HepG2 (cell line): ENCODE measurements around the gene TBL3. TPM values are rescaled to one million over a fixed set of nuclear protein-coding genes. Genes with fewer than 3 reads are reported as not detected.

ENCODE experiments used
- ATF1 ChIP-seq: IDR thresholded peaks from 2 replicates; pipeline ENCODE4 v1.6.1; 2016; ENCODE audit warnings: mild to moderate bottlenecking, control low read depth
- FOXP1 ChIP-seq, 2 experiments: fragments of 450-650 bp in 1 of 2; IDR thresholded peaks; 2 replicates each; pipeline ENCODE4 v1.6.1; 2017 to 2018; ENCODE audit warnings: antibody characterized with exemption in 1 of 2
- GZF1 ChIP-seq: sonication (generic); formaldehyde crosslinking; IDR thresholded peaks from 2 replicates; pipeline ENCODE4 v1.5.1; 2020; ENCODE audit warnings: mild to moderate bottlenecking, missing genetic modification reagents
- HMGA1 ChIP-seq: sonication (generic); formaldehyde crosslinking; conservative IDR thresholded peaks from 2 replicates; pipeline ENCODE4 v1.4.0; 2020; ENCODE audit warnings: missing genetic modification reagents
- IRF1 ChIP-seq: sonication (generic); formaldehyde crosslinking; IDR thresholded peaks from 2 replicates; pipeline ENCODE4 v1.4.0; 2020; ENCODE audit warnings: low read depth, mild to moderate bottlenecking, missing genetic modification reagents
- KLF15 ChIP-seq: sonication (generic); formaldehyde crosslinking; IDR thresholded peaks from 2 replicates; pipeline ENCODE4 v1.8.1; 2023; ENCODE audit warnings: borderline replicate concordance, mild to moderate bottlenecking, inconsistent platforms, missing genetic modification reagents, mixed read lengths
- MAFF ChIP-seq: IDR thresholded peaks from 2 replicates; pipeline ENCODE4 v1.6.1; 2011; ENCODE audit warnings: low read depth, low read length, improper control_type of control experiment
- MED8 ChIP-seq: sonication (generic); formaldehyde crosslinking; IDR thresholded peaks from 2 replicates; pipeline ENCODE4 v1.8.1; 2023; ENCODE audit warnings: mild to moderate bottlenecking, missing genetic modification reagents; ENCODE audit not compliant: insufficient replicate concordance
- NR2C2 ChIP-seq: sonication (generic); formaldehyde crosslinking; IDR thresholded peaks from 2 replicates; pipeline ENCODE4 v1.4.0; 2020; ENCODE audit warnings: missing genetic modification reagents, mild to moderate bottlenecking, moderate library complexity, borderline replicate concordance
- PITX1 ChIP-seq: sonication (generic); formaldehyde crosslinking; IDR thresholded peaks from 2 replicates; pipeline ENCODE4 v1.5.1; 2020; ENCODE audit warnings: mild to moderate bottlenecking, missing genetic modification reagents
- RBM22 ChIP-seq: fragments of 200-400 bp; formaldehyde crosslinking; optimal IDR thresholded peaks from 2 replicates; pipeline ENCODE3; 2017; ENCODE audit warnings: mild to moderate bottlenecking, low read length, moderate library complexity
- RXRB ChIP-seq: IDR thresholded peaks from 2 replicates; pipeline ENCODE4 v1.6.1; 2016; ENCODE audit warnings: borderline replicate concordance, missing genetic modification reagents, missing compliant biosample characterization
- SCMH1 ChIP-seq: sonication (generic); formaldehyde crosslinking; IDR thresholded peaks from 2 replicates; pipeline ENCODE4 v1.9.0; 2021; ENCODE audit warnings: missing genetic modification reagents, mild to moderate bottlenecking, borderline replicate concordance
- ZBTB1 ChIP-seq: sonication (generic); formaldehyde crosslinking; IDR thresholded peaks from 2 replicates; pipeline ENCODE4 v1.4.0; 2020; ENCODE audit warnings: missing genetic modification reagents, borderline replicate concordance
- ZFP62 ChIP-seq: sonication (generic); formaldehyde crosslinking; IDR thresholded peaks from 2 replicates; pipeline ENCODE4 v1.4.0; 2020; ENCODE audit warnings: missing genetic modification reagents
- ZFYVE20 ChIP-seq: sonication (generic); formaldehyde crosslinking; IDR thresholded peaks from 2 replicates; pipeline ENCODE4 v1.8.0; 2023; ENCODE audit warnings: low read depth, mild to moderate bottlenecking, moderate library complexity, missing genetic modification reagents, borderline replicate concordance
- ZNF33B ChIP-seq: sonication (generic); formaldehyde crosslinking; IDR thresholded peaks from 2 replicates; pipeline ENCODE4 v1.5.1; 2020; ENCODE audit warnings: mild to moderate bottlenecking, missing genetic modification reagents
- ZNF703 ChIP-seq: sonication (generic); formaldehyde crosslinking; IDR thresholded peaks from 2 replicates; pipeline ENCODE4 v1.5.1; 2020; ENCODE audit warnings: missing genetic modification reagents, mild to moderate bottlenecking, moderate library complexity, borderline replicate concordance
- ZSCAN21 ChIP-seq: sonication (generic); formaldehyde crosslinking; IDR thresholded peaks from 2 replicates; pipeline ENCODE4 v1.8.0; 2022; ENCODE audit warnings: mild to moderate bottlenecking, missing genetic modification reagents, moderate library complexity, borderline replicate concordance
- polyA plus RNA-seq, 8 experiments: library from polyadenylated mRNA; depleted of rRNA in 3 of 8; stranded (reverse) in 7 of 8; unstranded in 1 of 8; fragments of >200 nt; fragmentation: Illumina TruSeq in 4 of 8; extraction: Trizol in 4 of 8; gene quantifications; 2 replicates each; pipeline versions ENCODE4 v1.2.1 to v1.2.3, GENCODE V29; 2011 to 2016; ENCODE audit warnings: low read depth in 4 of 8, missing spikeins in 1 of 8, mixed read lengths in 1 of 8; ENCODE audit not compliant: insufficient read depth in 1 of 8
- total RNA-seq, 5 experiments: library from RNA; depleted of rRNA; stranded (reverse); fragments of >200 nt; fragmentation: Illumina TruSeq; extraction: Trizol; gene quantifications; 2 replicates each; pipeline ENCODE4 v1.2.3, GENCODE V29; 2016; ENCODE audit warnings: low read depth in 1 of 5
- TF ChIP-seq, protein P1 (sequence below): sonication (generic); formaldehyde crosslinking; IDR thresholded peaks from 2 replicates; pipeline ENCODE4 v1.4.0; 2020; ENCODE audit warnings: missing genetic modification reagents
- TF ChIP-seq, protein P2 (sequence below): sonication (generic); formaldehyde crosslinking; IDR thresholded peaks from 2 replicates; pipeline ENCODE4 v1.4.0; 2020; ENCODE audit warnings: missing genetic modification reagents, mild to moderate bottlenecking, borderline replicate concordance

TBL3 gene
- total and polyA plus RNA-seq, 2 of the 13 experiments (the other 11 are each of a cell fraction or from before 2014, with no cell fraction given) = 16.8 to 38.0 TPM

GRCh38 chr16:1940273-1941161, 31.3 kb upstream of the TBL3 start (continued):
- TF ChIP-seq ZFP62 (CRISPR knock-in tag) = no peak
- no peak for TF ChIP-seq ZNF703
- TF ChIP-seq KLF15 (CRISPR knock-in tag) = no peak
- TF ChIP-seq HMGA1 (CRISPR knock-in tag) = no peak
- TF ChIP-seq IRF1 = no peak
- no peak for TF ChIP-seq ZFYVE20 (CRISPR knock-in tag)
- no peak for TF ChIP-seq ZSCAN21 (CRISPR knock-in tag)
- TF ChIP-seq NR2C2 (CRISPR knock-in tag) = peak; percentile 25; the same call in 1 of the 2 replicates
- TF ChIP-seq, protein P1, sequence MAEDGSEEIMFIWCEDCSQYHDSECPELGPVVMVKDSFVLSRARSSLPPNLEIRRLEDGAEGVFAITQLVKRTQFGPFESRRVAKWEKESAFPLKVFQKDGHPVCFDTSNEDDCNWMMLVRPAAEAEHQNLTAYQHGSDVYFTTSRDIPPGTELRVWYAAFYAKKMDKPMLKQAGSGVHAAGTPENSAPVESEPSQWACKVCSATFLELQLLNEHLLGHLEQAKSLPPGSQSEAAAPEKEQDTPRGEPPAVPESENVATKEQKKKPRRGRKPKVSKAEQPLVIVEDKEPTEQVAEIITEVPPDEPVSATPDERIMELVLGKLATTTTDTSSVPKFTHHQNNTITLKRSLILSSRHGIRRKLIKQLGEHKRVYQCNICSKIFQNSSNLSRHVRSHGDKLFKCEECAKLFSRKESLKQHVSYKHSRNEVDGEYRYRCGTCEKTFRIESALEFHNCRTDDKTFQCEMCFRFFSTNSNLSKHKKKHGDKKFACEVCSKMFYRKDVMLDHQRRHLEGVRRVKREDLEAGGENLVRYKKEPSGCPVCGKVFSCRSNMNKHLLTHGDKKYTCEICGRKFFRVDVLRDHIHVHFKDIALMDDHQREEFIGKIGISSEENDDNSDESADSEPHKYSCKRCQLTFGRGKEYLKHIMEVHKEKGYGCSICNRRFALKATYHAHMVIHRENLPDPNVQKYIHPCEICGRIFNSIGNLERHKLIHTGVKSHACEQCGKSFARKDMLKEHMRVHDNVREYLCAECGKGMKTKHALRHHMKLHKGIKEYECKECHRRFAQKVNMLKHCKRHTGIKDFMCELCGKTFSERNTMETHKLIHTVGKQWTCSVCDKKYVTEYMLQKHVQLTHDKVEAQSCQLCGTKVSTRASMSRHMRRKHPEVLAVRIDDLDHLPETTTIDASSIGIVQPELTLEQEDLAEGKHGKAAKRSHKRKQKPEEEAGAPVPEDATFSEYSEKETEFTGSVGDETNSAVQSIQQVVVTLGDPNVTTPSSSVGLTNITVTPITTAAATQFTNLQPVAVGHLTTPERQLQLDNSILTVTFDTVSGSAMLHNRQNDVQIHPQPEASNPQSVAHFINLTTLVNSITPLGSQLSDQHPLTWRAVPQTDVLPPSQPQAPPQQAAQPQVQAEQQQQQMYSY (CRISPR knock-in tag) = no peak
- no peak; the same call in 1 of the 2 replicates for TF ChIP-seq PITX1
- no peak for TF ChIP-seq ZBTB1 (CRISPR knock-in tag)
- TF ChIP-seq RXRB (CRISPR knock-in tag) = peak; percentile 71
- no peak for TF ChIP-seq FOXP1 (IDR thresholded peaks at IDR 0.05)
- peak; percentile 63; the same call in 1 of the 2 replicates for TF ChIP-seq FOXP1 (CRISPR knock-in tag; IDR thresholded peaks at IDR 0.05)
- peak; percentile 7 for TF ChIP-seq RBM22
- no peak for TF ChIP-seq ATF1 (CRISPR knock-in tag)
- no peak for TF ChIP-seq GZF1 (CRISPR knock-in tag)
- no peak for TF ChIP-seq ZNF33B
- TF ChIP-seq, protein P2, sequence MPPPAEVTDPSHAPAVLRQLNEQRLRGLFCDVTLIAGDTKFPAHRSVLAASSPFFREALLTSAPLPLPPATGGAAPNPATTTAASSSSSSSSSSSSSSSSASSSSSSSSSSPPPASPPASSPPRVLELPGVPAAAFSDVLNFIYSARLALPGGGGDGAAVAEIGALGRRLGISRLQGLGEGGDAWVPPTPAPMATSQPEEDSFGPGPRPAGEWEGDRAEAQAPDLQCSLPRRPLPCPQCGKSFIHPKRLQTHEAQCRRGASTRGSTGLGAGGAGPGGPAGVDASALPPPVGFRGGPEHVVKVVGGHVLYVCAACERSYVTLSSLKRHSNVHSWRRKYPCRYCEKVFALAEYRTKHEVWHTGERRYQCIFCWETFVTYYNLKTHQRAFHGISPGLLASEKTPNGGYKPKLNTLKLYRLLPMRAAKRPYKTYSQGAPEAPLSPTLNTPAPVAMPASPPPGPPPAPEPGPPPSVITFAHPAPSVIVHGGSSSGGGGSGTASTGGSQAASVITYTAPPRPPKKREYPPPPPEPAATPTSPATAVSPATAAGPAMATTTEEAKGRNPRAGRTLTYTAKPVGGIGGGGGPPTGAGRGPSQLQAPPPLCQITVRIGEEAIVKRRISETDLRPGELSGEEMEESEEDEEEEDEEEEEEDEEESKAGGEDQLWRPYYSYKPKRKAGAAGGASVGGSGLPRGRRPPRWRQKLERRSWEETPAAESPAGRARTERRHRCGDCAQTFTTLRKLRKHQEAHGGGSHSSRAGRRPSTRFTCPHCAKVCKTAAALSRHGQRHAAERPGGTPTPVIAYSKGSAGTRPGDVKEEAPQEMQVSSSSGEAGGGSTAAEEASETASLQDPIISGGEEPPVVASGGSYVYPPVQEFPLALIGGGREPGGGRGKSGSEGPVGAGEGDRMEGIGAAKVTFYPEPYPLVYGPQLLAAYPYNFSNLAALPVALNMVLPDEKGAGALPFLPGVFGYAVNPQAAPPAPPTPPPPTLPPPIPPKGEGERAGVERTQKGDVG (CRISPR knock-in tag) = no peak; the same call in 1 of the 2 replicates
- no peak for TF ChIP-seq MAFF
- peak; percentile 71 for TF ChIP-seq MED8 (CRISPR knock-in tag)
- no peak for TF ChIP-seq SCMH1 (CRISPR knock-in tag)
